HG02571 (cell line): Measurements from ENCODE around the gene EXOC3L4.

Experiments
- ATAC-seq: cut with Tn5 transposase; IDR thresholded peaks from one replicate; pipeline ENCODE4 v1.9.1; 2021; ENCODE audit warnings: mild to moderate bottlenecking, moderate library complexity; ENCODE audit not compliant: unreplicated experiment

Gene EXOC3L4

GRCh38 chr14:103131580-103131979, 37.1 kb downstream of the EXOC3L4 start:
- no peak for ATAC-seq

GRCh38 chr14:103132381-103133209, 38.1 kb downstream of the EXOC3L4 start:
- no peak for ATAC-seq

GRCh38 chr14:103133210-103134140, 39.0 kb downstream of the EXOC3L4 start:
- no peak for ATAC-seq

- no peak for ATAC-seq
Measured at GRCh38 chr14:103134405-103134804, 39.9 kb downstream of the EXOC3L4 start.

GRCh38 chr14:103134919-103135318, 40.4 kb downstream of the EXOC3L4 start:
- ATAC-seq, result no peak

- no peak for ATAC-seq
Measured at GRCh38 chr14:103135333-103136260, 41.1 kb downstream of the EXOC3L4 start.

GRCh38 chr14:103136388-103137271, 42.1 kb downstream of the EXOC3L4 start:
- ATAC-seq, result no peak

GRCh38 chr14:103137689-103138300, 43.3 kb downstream of the EXOC3L4 start:
- ATAC-seq, result no peak

- ATAC-seq, result no peak
Measured at GRCh38 chr14:103138301-103139131, 44.0 kb downstream of the EXOC3L4 start.

- ATAC-seq, result no peak
Measured at GRCh38 chr14:103139132-103140025, 44.9 kb downstream of the EXOC3L4 start.

GRCh38 chr14:103140316-103141109, 46.0 kb downstream of the EXOC3L4 start:
- ATAC-seq, result no peak

- no peak for ATAC-seq
Measured at GRCh38 chr14:103141117-103141796, 46.7 kb downstream of the EXOC3L4 start.

GRCh38 chr14:103142026-103142425, 47.5 kb downstream of the EXOC3L4 start:
- ATAC-seq, result no peak

GRCh38 chr14:103142721-103143302, 48.3 kb downstream of the EXOC3L4 start:
- ATAC-seq, result no peak

- ATAC-seq, result no peak
Measured at GRCh38 chr14:103143506-103143905, 49.0 kb downstream of the EXOC3L4 start.

- no peak for ATAC-seq
Measured at GRCh38 chr14:103144085-103144484, 49.6 kb downstream of the EXOC3L4 start.
